ENCODE measurements around the gene SMPD4.
"Not testable (repeated sequence)": the region's sequence is repeated elsewhere in the genome, so short reads cannot be mapped to it uniquely, and the experiment has no call there.

Gene SMPD4

GRCh38 chr2:130158631-130159030 lies 22.8 kb downstream of the SMPD4 start:
- H3K4me3 ChIP-seq: no peak overlapping the region
- H3K27ac ChIP-seq: no peak overlapping the region
- no peak for TF ChIP-seq POLR2AphosphoS5 (IDR thresholded peaks at IDR 0.05; ENCODE audit: borderline replicate concordance, low read depth, low read length)
- TF ChIP-seq FOXP2 (optimal IDR thresholded peaks at IDR 0.05; ENCODE audit: control extremely low read depth, extremely low read length, insufficient read depth): no peak
- TF ChIP-seq EZH2 (IDR thresholded peaks at IDR 0.05): no peak
- no peak for DNase-seq (ENCODE audit: low read depth, low spot score)
- peaks cover 5% of the 10 kb centered on the region; the same call in 1 of the 2 replicates for H3K36me3 ChIP-seq (ENCODE audit: insufficient read depth, low read length)
- no peaks in the 10 kb centered on the region for H3K9me3 ChIP-seq (ENCODE audit: low read depth, low read length)
- no peak overlapping the region for H3K9ac ChIP-seq (ENCODE audit: insufficient read length)

GRCh38 chr2:130157825-130158514 lies 23.4 kb downstream of the SMPD4 start:
- H3K9me3 ChIP-seq (ENCODE audit: low read depth, low read length); H3K9ac ChIP-seq (ENCODE audit: insufficient read length); H3K36me3 ChIP-seq (ENCODE audit: insufficient read depth, low read length); H3K4me3 ChIP-seq; DNase-seq (ENCODE audit: low read depth, low spot score): not testable (repeated sequence)
- H3K27ac ChIP-seq: peak overlapping the region; percentile 31; the same call in 1 of the 2 replicates

- not testable (repeated sequence) for H3K4me3 ChIP-seq; H3K36me3 ChIP-seq (ENCODE audit: insufficient read depth, low read length); H3K9me3 ChIP-seq (ENCODE audit: low read depth, low read length); H3K9ac ChIP-seq (ENCODE audit: insufficient read length); H3K27ac ChIP-seq; DNase-seq (ENCODE audit: low read depth, low spot score)
These were observed 24.0 kb downstream of the SMPD4 start for GRCh38 chr2:130157354-130157753.

GRCh38 chr2:130156624-130157004 lies 24.8 kb downstream of the SMPD4 start:
- no peak for TF ChIP-seq EZH2 (IDR thresholded peaks at IDR 0.05)
- TF ChIP-seq POLR2AphosphoS5 (IDR thresholded peaks at IDR 0.05; ENCODE audit: borderline replicate concordance, low read depth, low read length): no peak
- TF ChIP-seq FOXP2 (optimal IDR thresholded peaks at IDR 0.05; ENCODE audit: control extremely low read depth, extremely low read length, insufficient read depth): no peak
- H3K4me3 ChIP-seq: no peak overlapping the region
- no peak for DNase-seq (ENCODE audit: low read depth, low spot score)
- H3K36me3 ChIP-seq (ENCODE audit: insufficient read depth, low read length): no peaks in the 10 kb centered on the region; the same call in 1 of the 2 replicates
- H3K27ac ChIP-seq: no peak overlapping the region
- H3K9me3 ChIP-seq (ENCODE audit: low read depth, low read length): no peaks in the 10 kb centered on the region
- no peak overlapping the region for H3K9ac ChIP-seq (ENCODE audit: insufficient read length)

GRCh38 chr2:130155956-130156623 lies 25.3 kb downstream of the SMPD4 start:
- not testable (repeated sequence) for H3K36me3 ChIP-seq (ENCODE audit: insufficient read depth, low read length); H3K4me3 ChIP-seq; H3K9ac ChIP-seq (ENCODE audit: insufficient read length); H3K27ac ChIP-seq; H3K9me3 ChIP-seq (ENCODE audit: low read depth, low read length); DNase-seq (ENCODE audit: low read depth, low spot score)

GRCh38 chr2:130154773-130155765 lies 26.3 kb downstream of the SMPD4 start:
- Histone ChIP-seq H3K27ac (no peak overlapping the region), H3K9ac (ENCODE audit: insufficient read length) (no peak overlapping the region), H3K9me3 (ENCODE audit: low read depth, low read length) (no peaks in the 10 kb centered on the region), H3K36me3 (ENCODE audit: insufficient read depth, low read length) (no peaks in the 10 kb centered on the region; the same call in 1 of the 2 replicates), H3K4me3 (no peak overlapping the region)
- TF ChIP-seq POLR2AphosphoS5 (IDR thresholded peaks at IDR 0.05; ENCODE audit: borderline replicate concordance, low read depth, low read length): no peak
- TF ChIP-seq FOXP2 (optimal IDR thresholded peaks at IDR 0.05; ENCODE audit: control extremely low read depth, extremely low read length, insufficient read depth): no peak
- TF ChIP-seq EZH2 (IDR thresholded peaks at IDR 0.05): no peak
- no peak for DNase-seq (ENCODE audit: low read depth, low spot score)

GRCh38 chr2:130154423-130154770 lies 27.0 kb downstream of the SMPD4 start:
- not testable (repeated sequence) for H3K9me3 ChIP-seq (ENCODE audit: low read depth, low read length); DNase-seq (ENCODE audit: low read depth, low spot score)

GRCh38 chr2:130153721-130154422 lies 27.5 kb downstream of the SMPD4 start:
- H3K9me3 ChIP-seq (ENCODE audit: low read depth, low read length); H3K9ac ChIP-seq (ENCODE audit: insufficient read length); H3K4me3 ChIP-seq; H3K27ac ChIP-seq; DNase-seq (ENCODE audit: low read depth, low spot score); H3K36me3 ChIP-seq (ENCODE audit: insufficient read depth, low read length): not testable (repeated sequence)

More at GRCh38 chr2:130154423-130154770, 27.0 kb downstream of the SMPD4 start:
- not testable (repeated sequence) for H3K4me3 ChIP-seq; H3K27ac ChIP-seq; H3K9ac ChIP-seq (ENCODE audit: insufficient read length); H3K36me3 ChIP-seq (ENCODE audit: insufficient read depth, low read length)
